OCI-LY1 (cell line): ENCODE results near the gene CLDN12.

Source experiments
- H2AFZ ChIP-seq: fragments of 200-600 bp; sonication (generic), shearing (Covaris generic); 2 replicates; pipeline ENCODE4 v1.6.0; 2014; ENCODE audit warnings: antibody characterized with exemption, mild to moderate bottlenecking, low read length
- H3F3A ChIP-seq: fragments of 200-600 bp; sonication (generic), shearing (Covaris generic); 2 replicates; pipeline ENCODE4 v1.6.0; 2014; ENCODE audit warnings: mild to moderate bottlenecking, antibody characterized with exemption, low read length, moderate library complexity; ENCODE audit not compliant: insufficient read depth
- H3K27ac ChIP-seq: fragments of 200-600 bp; sonication (generic); 2 replicates; pipeline ENCODE4 v1.5.1; 2014; ENCODE audit warnings: low read length, mixed run types, mild to moderate bottlenecking, low read depth; ENCODE audit not compliant: poor library complexity, severe bottlenecking
- H3K27me3 ChIP-seq: fragments of 200-600 bp; sonication (generic); 2 replicates; pipeline ENCODE4 v1.6.0; 2014; ENCODE audit warnings: antibody characterized with exemption, mild to moderate bottlenecking, low read length, moderate library complexity; ENCODE audit not compliant: insufficient read depth
- H3K36me3 ChIP-seq: fragments of 200-600 bp; sonication (generic); 2 replicates; pipeline ENCODE4 v1.6.1; 2014; ENCODE audit warnings: mild to moderate bottlenecking, antibody characterized with exemption, low read length, moderate library complexity, mixed read lengths; ENCODE audit not compliant: insufficient read depth
- H3K4me1 ChIP-seq: fragments of 200-600 bp; sonication (generic); 2 replicates; pipeline ENCODE4 v1.5.1; 2014; ENCODE audit warnings: mild to moderate bottlenecking, low read length, moderate library complexity; ENCODE audit not compliant: insufficient read depth, severe bottlenecking
- H3K4me2 ChIP-seq: fragments of 200-600 bp; sonication (generic), shearing (Covaris generic); 2 replicates; pipeline ENCODE4 v1.6.1; 2014; ENCODE audit warnings: low read length
- H3K4me3 ChIP-seq: fragments of 200-600 bp; sonication (generic); 2 replicates; pipeline ENCODE4 v1.5.1; 2014; ENCODE audit warnings: low read length, low read depth, mild to moderate bottlenecking, mixed read lengths; ENCODE audit not compliant: poor library complexity, severe bottlenecking
- H3K79me2 ChIP-seq: fragments of 200-600 bp; shearing (Covaris generic); 2 replicates; pipeline ENCODE4 v1.6.1; 2016; ENCODE audit warnings: mixed run types, low read length, mixed read lengths; ENCODE audit not compliant: insufficient read depth
- H3K9ac ChIP-seq: fragments of 200-600 bp; sonication (generic), shearing (Covaris generic); 2 replicates; pipeline ENCODE4 v1.6.1; 2014; ENCODE audit warnings: mild to moderate bottlenecking, low read length, mixed read lengths
- H3K9me2 ChIP-seq: fragments of 200-600 bp; sonication (generic), shearing (Covaris generic); 2 replicates; pipeline ENCODE4 v1.6.1; 2014; ENCODE audit warnings: low read depth, mild to moderate bottlenecking, low read length, mixed read lengths
- H3K9me3 ChIP-seq: fragments of 200-600 bp; shearing (Covaris generic); 2 replicates; pipeline ENCODE4 v1.6.1; 2014; ENCODE audit warnings: low read length, mixed read lengths
- H4K20me1 ChIP-seq: fragments of 200-600 bp; sonication (generic), shearing (Covaris generic); 2 replicates; pipeline ENCODE4 v1.6.0; 2016; ENCODE audit warnings: mild to moderate bottlenecking, low read length; ENCODE audit not compliant: insufficient read depth
- CTCF ChIP-seq: fragments of 200-600 bp; sonication (generic), shearing (Covaris generic); IDR thresholded peaks from 2 replicates; pipeline ENCODE4 v1.5.1; 2017; ENCODE audit warnings: mild to moderate bottlenecking, antibody characterized with exemption, low read length, moderate library complexity, mixed read lengths
- EZH2 ChIP-seq: fragments of 200-600 bp; sonication (generic), shearing (Covaris generic); IDR thresholded peaks from 2 replicates; pipeline ENCODE4 v1.8.0; 2017; ENCODE audit warnings: borderline replicate concordance, mixed run types, mild to moderate bottlenecking, antibody characterized with exemption, low read length, moderate library complexity, mixed read lengths

CLDN12 gene

GRCh38 chr7:90455163-90456030 lies 52.1 kb downstream of the CLDN12 start:
- no peaks in the 10 kb centered on the region for H4K20me1 ChIP-seq
- no peak overlapping the region for H3K4me3 ChIP-seq
- H3K4me2 ChIP-seq, result peak overlapping the region; percentile 37; the same call in 1 of the 2 replicates
- no peak overlapping the region for H2AFZ ChIP-seq
- no peaks in the 10 kb centered on the region for H3K9me2 ChIP-seq
- H3K27me3 ChIP-seq, result no peaks in the 10 kb centered on the region
- H3K36me3 ChIP-seq, result no peaks in the 10 kb centered on the region
- TF ChIP-seq CTCF (peak; percentile 88), EZH2 (no peak)
- no peaks in the 10 kb centered on the region for H3K4me1 ChIP-seq
- H3K9me3 ChIP-seq, result no peaks in the 10 kb centered on the region
- H3K79me2 ChIP-seq, result no peaks in the 10 kb centered on the region
- H3F3A ChIP-seq, result no peaks in the 10 kb centered on the region
- no peak overlapping the region for H3K27ac ChIP-seq
- H3K9ac ChIP-seq, result no peak overlapping the region

- TF ChIP-seq CTCF (no peak), EZH2 (no peak)
- H3K27ac ChIP-seq, result no peak overlapping the region
Observed at GRCh38 chr7:90458104-90458503, 54.8 kb downstream of the CLDN12 start.

GRCh38 chr7:90459888-90460287 lies 56.6 kb downstream of the CLDN12 start:
- Histone ChIP-seq H3K4me3 (no peak overlapping the region), H3F3A (no peaks in the 10 kb centered on the region), H3K27me3 (no peaks in the 10 kb centered on the region), H3K4me2 (no peak overlapping the region), H3K9ac (no peak overlapping the region), H3K9me3 (no peaks in the 10 kb centered on the region), H3K36me3 (no peaks in the 10 kb centered on the region), H4K20me1 (no peaks in the 10 kb centered on the region), H3K9me2 (no peaks in the 10 kb centered on the region), H3K27ac (no peak overlapping the region), H2AFZ (no peak overlapping the region), H3K4me1 (no peaks in the 10 kb centered on the region), H3K79me2 (no peaks in the 10 kb centered on the region)
- TF ChIP-seq EZH2 (no peak), CTCF (peak; percentile 40)

More at GRCh38 chr7:90458104-90458503, 54.8 kb downstream of the CLDN12 start:
- Histone ChIP-seq H3K27me3 (no peaks in the 10 kb centered on the region), H3K36me3 (no peaks in the 10 kb centered on the region), H3K9me3 (no peaks in the 10 kb centered on the region), H2AFZ (no peak overlapping the region), H3K9ac (no peak overlapping the region), H3K4me2 (no peak overlapping the region), H3K79me2 (no peaks in the 10 kb centered on the region), H3K4me3 (no peak overlapping the region), H3F3A (no peaks in the 10 kb centered on the region), H4K20me1 (no peaks in the 10 kb centered on the region), H3K4me1 (no peaks in the 10 kb centered on the region), H3K9me2 (no peaks in the 10 kb centered on the region)
